DOHH2 (cell line): Measurements from ENCODE around the gene DHX40.

Experiments
- EZH2phosphoT487 ChIP-seq: fragments of 200-600 bp; sonication (generic); IDR thresholded peaks from 2 replicates; pipeline ENCODE4 v1.6.1; 2017; ENCODE audit warnings: borderline replicate concordance, mild to moderate bottlenecking, antibody characterized with exemption, low read length, moderate library complexity, mixed read lengths
- TF ChIP-seq, protein P1 (sequence below): fragments of 200-600 bp; sonication (generic); IDR thresholded peaks from one replicate; pipeline ENCODE4 v1.5.1; 2014; ENCODE audit warnings: antibody characterized with exemption, mild to moderate bottlenecking, low read depth, low read length; ENCODE audit not compliant: poor library complexity, severe bottlenecking

DNA sequence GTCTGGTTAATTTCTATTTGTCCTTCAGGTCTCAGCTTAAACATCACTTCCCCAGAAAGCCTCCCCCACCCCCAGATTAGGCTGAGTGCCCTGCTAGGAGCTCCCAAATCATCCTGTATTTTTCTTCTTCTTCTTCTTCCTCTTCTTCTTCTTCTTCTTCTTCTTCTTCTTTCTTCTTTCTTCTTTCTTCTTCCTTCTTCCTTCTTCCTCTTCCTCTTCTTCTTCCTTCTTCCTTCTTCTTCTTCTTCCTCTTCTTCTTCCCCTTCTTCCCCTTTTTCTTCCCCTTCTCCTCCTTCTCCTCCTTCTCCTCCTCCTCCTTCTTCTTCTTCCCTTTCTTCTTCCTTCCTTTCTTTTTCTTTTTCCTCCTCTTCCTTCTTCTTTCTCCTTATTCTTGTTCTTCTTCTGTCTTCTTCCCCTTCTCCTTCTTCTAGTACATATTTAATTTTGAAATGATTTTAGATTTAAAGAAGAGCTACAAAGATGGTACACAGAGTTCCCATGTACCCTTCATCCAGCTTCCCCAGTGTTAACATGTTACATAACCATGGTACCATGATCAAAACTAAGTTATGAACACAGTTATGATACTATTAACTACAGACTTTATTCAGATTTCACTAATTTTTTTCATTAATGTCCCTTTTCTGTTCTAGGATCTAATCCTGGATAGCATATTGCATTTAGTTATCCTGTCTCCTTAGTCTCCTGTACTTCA, 27.1 kb upstream of the DHX40 start:
- TF ChIP-seq, protein P1, sequence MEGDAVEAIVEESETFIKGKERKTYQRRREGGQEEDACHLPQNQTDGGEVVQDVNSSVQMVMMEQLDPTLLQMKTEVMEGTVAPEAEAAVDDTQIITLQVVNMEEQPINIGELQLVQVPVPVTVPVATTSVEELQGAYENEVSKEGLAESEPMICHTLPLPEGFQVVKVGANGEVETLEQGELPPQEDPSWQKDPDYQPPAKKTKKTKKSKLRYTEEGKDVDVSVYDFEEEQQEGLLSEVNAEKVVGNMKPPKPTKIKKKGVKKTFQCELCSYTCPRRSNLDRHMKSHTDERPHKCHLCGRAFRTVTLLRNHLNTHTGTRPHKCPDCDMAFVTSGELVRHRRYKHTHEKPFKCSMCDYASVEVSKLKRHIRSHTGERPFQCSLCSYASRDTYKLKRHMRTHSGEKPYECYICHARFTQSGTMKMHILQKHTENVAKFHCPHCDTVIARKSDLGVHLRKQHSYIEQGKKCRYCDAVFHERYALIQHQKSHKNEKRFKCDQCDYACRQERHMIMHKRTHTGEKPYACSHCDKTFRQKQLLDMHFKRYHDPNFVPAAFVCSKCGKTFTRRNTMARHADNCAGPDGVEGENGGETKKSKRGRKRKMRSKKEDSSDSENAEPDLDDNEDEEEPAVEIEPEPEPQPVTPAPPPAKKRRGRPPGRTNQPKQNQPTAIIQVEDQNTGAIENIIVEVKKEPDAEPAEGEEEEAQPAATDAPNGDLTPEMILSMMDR, result no peak
- TF ChIP-seq EZH2phosphoT487, result no peak
